Upper lobe of left lung (tissue), 6 donors: Measurements from ENCODE around the gene IFNA7. TPM values are rescaled to one million over a fixed set of nuclear protein-coding genes. Genes with fewer than 3 reads are reported as not detected.
"Not testable (repeated sequence)": the region's sequence is repeated elsewhere in the genome, so short reads cannot be mapped to it uniquely, and the experiment has no call there.

ENCODE experiments used
- ATAC-seq, 2 donors: fragments of 200-7000 bp; cut with Tn5 transposase; one replicate each; pipeline ENCODE4 v1.9.1; 2022; ENCODE audit warnings: mild to moderate bottlenecking in 2 of 2, moderate library complexity in 2 of 2; ENCODE audit not compliant: low FRiP score in 2 of 2
- DNase-seq, 2 donors: peaks; one replicate each; pipeline ENCODE4 v3.0.0-alpha.2; 2019 to 2020
- H3K27ac ChIP-seq, 4 donors: fragments of 200-600 bp; sonication (generic); one replicate each; pipeline ENCODE4 v1.5.1; 2016 to 2019
- H3K27me3 ChIP-seq, 4 donors: fragments of 200-600 bp; sonication (generic); one replicate each; pipeline ENCODE4 v1.5.1; 2017 to 2019
- H3K36me3 ChIP-seq, 4 donors: fragments of 200-600 bp; sonication (generic); one replicate each; pipeline ENCODE4 v1.5.1; 2016 to 2019
- H3K4me1 ChIP-seq, 4 donors: fragments of 200-600 bp; sonication (generic); one replicate each; pipeline ENCODE4 v1.5.1; 2018 to 2019
- H3K4me3 ChIP-seq, 4 donors: fragments of 200-600 bp; sonication (generic); one replicate each; pipeline ENCODE4 v1.5.1; 2017 to 2019; ENCODE audit warnings: mild to moderate bottlenecking in 2 of 4, moderate library complexity in 1 of 4
- H3K9me3 ChIP-seq, 4 donors: fragments of 200-600 bp; sonication (generic); one replicate each; pipeline ENCODE4 v1.5.1; 2018 to 2019
- EP300 ChIP-seq, 4 donors: sonication (generic); formaldehyde crosslinking; IDR thresholded peaks; one replicate each; pipeline ENCODE4 v1.5.1; 2017; ENCODE audit warnings: antibody characterized with exemption in 4 of 4, control low read depth in 2 of 4
- POLR2A ChIP-seq, 4 donors: fragments of 450-650 bp; IDR thresholded peaks; one replicate each; pipeline ENCODE4 v1.5.1; 2016 to 2017; ENCODE audit warnings: antibody characterized with exemption in 4 of 4, mild to moderate bottlenecking in 2 of 4
- POLR2AphosphoS5 ChIP-seq, 2 donors: sonication (generic); formaldehyde crosslinking; IDR thresholded peaks; one replicate each; pipeline ENCODE4 v1.5.1; 2017; ENCODE audit warnings: antibody characterized with exemption in 2 of 2
- WGBS, 2 donors: methylation state at CpG; one replicate each; pipeline ENCODE4 v1.1.5; 2017 to 2018; 5-methylcytosine and 5-hydroxymethylcytosine counted together
- total RNA-seq, 6 donors: library from RNA; depleted of rRNA in 4 of 6; stranded (reverse); fragments of >200 nt in 4 of 6; gene quantifications; one replicate each; pipeline versions ENCODE4 v1.1.0 to v1.2.1, GENCODE V29; 2016 to 2021
- TF ChIP-seq, protein P1 (sequence below), 6 experiments: fragments of 450-650 bp in 4 of 6; fragments of 200-600 bp in 2 of 6; sonication (generic) in 2 of 6; IDR thresholded peaks; one replicate each; pipeline ENCODE4 v1.5.1; 2016 to 2019; ENCODE audit warnings: antibody characterized with exemption in 6 of 6
- donor health status: DM: no; HTN: no; CAD: no; lungs with moderate emphysema.
- donor health status: DM: no; HTN: yes; CAD: no; lungs with severe emphysema.

IFNA7 gene
- not detected for total RNA-seq

DNA sequence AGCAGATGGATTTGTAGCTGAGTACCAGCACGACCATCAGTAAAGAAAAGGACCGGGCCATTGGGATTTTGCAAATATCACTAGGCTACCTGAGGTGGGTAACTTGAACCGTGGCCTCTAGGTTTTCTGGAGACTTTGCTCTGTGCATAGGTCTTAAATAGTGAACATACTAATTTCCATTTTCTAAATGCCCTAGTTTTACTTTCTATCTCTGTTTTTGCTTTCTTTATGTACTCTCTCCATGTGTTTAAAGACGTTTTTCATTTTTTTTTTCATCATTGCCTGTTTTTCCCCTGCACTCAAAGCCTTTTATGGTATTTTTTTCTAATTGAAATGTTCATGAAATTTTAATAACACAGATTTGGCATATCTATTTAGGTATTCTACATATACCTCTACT is at the start of gene IFNA7:
Gene IFNA7, minus strand, starts transcription at position 101 of the 400 bp plus-strand sequence. Its CDS starts 40 bp downstream, at position 61.
- not testable (repeated sequence) for H3K27me3 ChIP-seq, DNase-seq, H3K9me3 ChIP-seq, H3K27ac ChIP-seq, H3K4me1 ChIP-seq, ATAC-seq, H3K36me3 ChIP-seq, H3K4me3 ChIP-seq
- WGBS, 2 donors: 72 to 77% methylated on average over 4 of the region's 4 CpGs

DNA sequence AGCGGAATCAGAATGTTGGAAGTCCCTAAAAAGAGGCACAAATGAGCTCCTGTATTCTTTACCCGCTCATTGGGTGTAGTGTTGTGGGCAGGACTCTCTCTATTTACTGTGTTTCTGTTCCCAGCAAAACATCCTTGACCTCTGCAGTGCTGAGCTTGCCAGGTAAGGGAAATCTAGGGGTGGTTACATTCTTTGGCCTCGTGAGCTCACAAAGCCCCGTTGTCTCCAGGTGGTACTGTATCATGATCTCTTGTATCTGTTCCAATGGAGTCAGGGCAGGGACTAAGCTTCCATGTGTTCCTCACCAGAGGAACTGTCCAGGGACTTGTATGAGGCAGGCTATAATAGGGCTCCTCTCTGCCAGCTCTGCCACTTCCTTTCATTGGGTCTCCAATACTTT is 49.6 kb upstream of the IFNA7 start:
- H3K4me3 ChIP-seq: no peak overlapping the region
- H3K4me1 ChIP-seq: peaks cover 0 to 6% (median 6%) of the 10 kb centered on the region in 4 donors
- no peak for DNase-seq
- no peaks in the 10 kb centered on the region for H3K27me3 ChIP-seq
- H3K27ac ChIP-seq: no peak overlapping the region
- TF ChIP-seq POLR2AphosphoS5 (IDR thresholded peaks at IDR 0.05): no peak
- TF ChIP-seq POLR2A (IDR thresholded peaks at IDR 0.05): no peak
- TF ChIP-seq, protein P1, sequence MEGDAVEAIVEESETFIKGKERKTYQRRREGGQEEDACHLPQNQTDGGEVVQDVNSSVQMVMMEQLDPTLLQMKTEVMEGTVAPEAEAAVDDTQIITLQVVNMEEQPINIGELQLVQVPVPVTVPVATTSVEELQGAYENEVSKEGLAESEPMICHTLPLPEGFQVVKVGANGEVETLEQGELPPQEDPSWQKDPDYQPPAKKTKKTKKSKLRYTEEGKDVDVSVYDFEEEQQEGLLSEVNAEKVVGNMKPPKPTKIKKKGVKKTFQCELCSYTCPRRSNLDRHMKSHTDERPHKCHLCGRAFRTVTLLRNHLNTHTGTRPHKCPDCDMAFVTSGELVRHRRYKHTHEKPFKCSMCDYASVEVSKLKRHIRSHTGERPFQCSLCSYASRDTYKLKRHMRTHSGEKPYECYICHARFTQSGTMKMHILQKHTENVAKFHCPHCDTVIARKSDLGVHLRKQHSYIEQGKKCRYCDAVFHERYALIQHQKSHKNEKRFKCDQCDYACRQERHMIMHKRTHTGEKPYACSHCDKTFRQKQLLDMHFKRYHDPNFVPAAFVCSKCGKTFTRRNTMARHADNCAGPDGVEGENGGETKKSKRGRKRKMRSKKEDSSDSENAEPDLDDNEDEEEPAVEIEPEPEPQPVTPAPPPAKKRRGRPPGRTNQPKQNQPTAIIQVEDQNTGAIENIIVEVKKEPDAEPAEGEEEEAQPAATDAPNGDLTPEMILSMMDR (IDR thresholded peaks at IDR 0.05): no peak
- TF ChIP-seq EP300 (IDR thresholded peaks at IDR 0.05): no peak
- no peaks in the 10 kb centered on the region for H3K9me3 ChIP-seq
- no peak for ATAC-seq
- 70 to 74% methylated on average over 4 of the region's 4 CpGs for WGBS, 2 donors
- no peaks in the 10 kb centered on the region for H3K36me3 ChIP-seq

DNA sequence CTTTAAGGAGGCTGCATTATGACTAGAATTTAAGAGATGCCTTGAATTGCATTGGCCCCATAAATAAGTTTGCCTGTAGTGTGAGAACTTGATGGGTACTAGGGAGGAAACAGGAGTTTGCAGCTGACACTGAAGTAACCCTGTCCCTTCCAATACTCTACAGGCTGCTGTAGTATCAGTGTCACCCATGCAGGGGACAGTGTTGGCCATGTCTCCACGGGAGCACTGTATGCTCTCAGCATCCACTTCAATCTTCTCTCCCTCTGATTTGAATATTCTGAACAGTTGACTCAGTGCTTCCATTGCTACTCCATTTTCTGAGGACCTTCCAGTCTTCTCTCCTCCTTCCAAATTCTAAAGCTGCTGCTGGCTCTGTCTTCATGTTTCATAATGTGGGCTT is 49.2 kb upstream of the IFNA7 start:
- no peaks in the 10 kb centered on the region for H3K27me3 ChIP-seq
- H3K4me3 ChIP-seq: no peak overlapping the region
- no peaks in the 10 kb centered on the region for H3K9me3 ChIP-seq
- no peak overlapping the region for H3K27ac ChIP-seq
- H3K4me1 ChIP-seq: peaks cover 0 to 6% (median 6%) of the 10 kb centered on the region in 4 donors
- 39 to 50% methylated on average over 1 of the region's 1 CpG for WGBS, 2 donors
- TF ChIP-seq POLR2A (IDR thresholded peaks at IDR 0.05): no peak
- TF ChIP-seq, protein P1 (IDR thresholded peaks at IDR 0.05): no peak
- no peak for TF ChIP-seq EP300 (IDR thresholded peaks at IDR 0.05)
- no peak for TF ChIP-seq POLR2AphosphoS5 (IDR thresholded peaks at IDR 0.05)
- H3K36me3 ChIP-seq: no peaks in the 10 kb centered on the region
- ATAC-seq: no peak
- no peak for DNase-seq

DNA sequence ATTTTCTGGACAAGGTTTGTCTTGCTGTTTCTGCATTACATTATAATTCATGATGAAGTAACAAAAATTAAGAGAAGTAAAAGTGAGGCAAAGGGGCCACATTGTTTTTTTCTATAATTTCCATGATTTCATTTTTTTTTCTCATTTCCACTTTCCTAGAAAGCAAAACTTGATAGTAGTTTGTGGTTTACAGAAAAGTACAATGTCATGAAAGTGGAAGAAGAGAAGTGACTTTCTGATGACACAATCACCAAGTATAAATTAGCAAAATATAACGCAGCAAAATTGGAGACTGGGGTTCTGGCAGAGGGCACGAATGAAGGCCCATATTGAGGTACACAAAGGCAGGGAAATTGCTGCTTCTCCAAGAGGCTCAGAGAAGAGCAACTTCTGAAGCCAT is 42.8 kb upstream of the IFNA7 start:
- no peak for ATAC-seq
- WGBS, 2 donors: 41 to 66% methylated on average over 2 of the region's 2 CpGs
- Histone ChIP-seq H3K4me3 (no peak overlapping the region), H3K9me3 (no peaks in the 10 kb centered on the region), H3K4me1 (no peaks in the 10 kb centered on the region), H3K27me3 (no peaks in the 10 kb centered on the region), H3K27ac (no peak overlapping the region), H3K36me3 (no peaks in the 10 kb centered on the region)
- DNase-seq: no peak
- TF ChIP-seq EP300 (IDR thresholded peaks at IDR 0.05) (no peak), POLR2AphosphoS5 (IDR thresholded peaks at IDR 0.05) (no peak), POLR2A (IDR thresholded peaks at IDR 0.05) (no peak)
- TF ChIP-seq, protein P1 (IDR thresholded peaks at IDR 0.05): no peak

DNA sequence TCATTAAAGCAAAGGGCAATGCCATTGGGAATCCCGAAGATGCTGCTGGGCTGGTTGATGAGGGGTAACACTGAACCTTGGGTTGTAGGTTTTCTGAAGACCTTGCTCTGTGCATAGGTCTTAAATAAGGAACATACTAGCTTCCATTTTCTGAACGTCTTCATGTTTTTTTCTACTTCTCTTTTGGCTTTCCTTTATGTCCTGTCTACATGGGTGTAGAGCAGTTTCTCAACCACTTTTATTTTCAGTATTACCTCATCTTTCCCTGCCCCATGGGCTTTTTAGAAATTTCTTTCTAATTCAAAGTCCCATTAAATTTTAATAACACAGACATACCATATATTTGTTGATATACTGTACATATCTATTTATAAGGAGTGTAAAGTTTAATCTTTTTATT is 37.9 kb upstream of the IFNA7 start, which contains the start of gene IFNA14:
Gene IFNA14, minus strand, starts transcription at position 95 of the 400 bp plus-strand sequence. Its CDS starts 70 bp downstream, at position 25.
- Histone ChIP-seq H3K36me3 (no peaks in the 10 kb centered on the region), H3K9me3 (no peaks in the 10 kb centered on the region), H3K27me3 (no peaks in the 10 kb centered on the region), H3K4me3 (no peak within 1 kb of the TSS), H3K4me1 (no peaks in the 10 kb centered on the region), H3K27ac (no peak within 1 kb of the TSS)
- no peak for ATAC-seq
- WGBS, 2 donors: 68 to 81% methylated on average over 2 of the region's 2 CpGs
- no peak for TF ChIP-seq EP300 (IDR thresholded peaks at IDR 0.05)
- TF ChIP-seq POLR2AphosphoS5 (IDR thresholded peaks at IDR 0.05): no peak
- TF ChIP-seq POLR2A (IDR thresholded peaks at IDR 0.05): no peak
- TF ChIP-seq, protein P1 (IDR thresholded peaks at IDR 0.05): no peak
- no peak for DNase-seq

DNA sequence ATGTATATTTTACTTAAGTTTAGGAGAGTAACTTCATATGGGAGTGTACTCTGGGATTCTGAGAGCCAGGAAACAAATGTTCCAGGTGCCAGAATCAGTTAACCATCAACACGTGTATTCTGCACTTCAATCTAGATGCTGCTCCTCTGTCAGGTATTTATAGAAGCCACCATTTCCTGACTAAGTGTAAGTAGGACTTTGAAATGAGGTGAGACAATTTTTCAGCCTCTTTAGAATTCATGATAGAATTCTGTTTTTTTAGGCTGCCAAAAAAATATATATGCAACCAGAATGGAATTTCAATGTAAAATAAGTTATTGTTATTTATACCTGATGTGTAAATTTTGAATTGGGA is 34.3 kb upstream of the IFNA7 start:
- not testable (repeated sequence) for H3K4me3 ChIP-seq, ATAC-seq, H3K4me1 ChIP-seq, H3K36me3 ChIP-seq, DNase-seq, H3K9me3 ChIP-seq, H3K27me3 ChIP-seq, H3K27ac ChIP-seq
- WGBS, 2 donors: 5 to 14% methylated on average over 1 of the region's 1 CpG
